GM23338 (cell line): ENCODE measurements around the gene PHRF1. TPM values are rescaled to one million over a fixed set of nuclear protein-coding genes. Genes with fewer than 3 reads are reported as not detected.

Source experiments
- ATAC-seq: fragments of 200-7000 bp; cut with Tn5 transposase; 3 replicates; pipeline ENCODE4 v1.9.1; 2020
- DNase-seq: peaks from one replicate; pipeline ENCODE4 v3.0.0-alpha.2; 2015; ENCODE audit warnings: low spot score
- H2AFZ ChIP-seq: fragments of 200-600 bp; sonication (generic); 2 replicates; pipeline ENCODE4 v1.8.0; 2016; ENCODE audit warnings: antibody characterized with exemption, mild to moderate bottlenecking, moderate library complexity
- H3F3A ChIP-seq: fragments of 200-600 bp; sonication (generic); replicated peaks from 2 replicates; pipeline ENCODE4 v1.8.0; 2017; ENCODE audit warnings: antibody characterized with exemption, mixed run types, low read depth
- H3K27ac ChIP-seq: fragments of 200-600 bp; sonication (generic); 2 replicates; pipeline ENCODE4 v1.6.1; 2016; ENCODE audit warnings: low read depth
- H3K27me3 ChIP-seq: fragments of 200-600 bp; sonication (generic); 2 replicates; pipeline ENCODE4 v1.8.0; 2016; ENCODE audit warnings: mild to moderate bottlenecking, mixed run types, moderate library complexity; ENCODE audit not compliant: insufficient read depth
- H3K36me3 ChIP-seq: fragments of 200-600 bp; sonication (generic); 2 replicates; pipeline ENCODE4 v1.8.0; 2016; ENCODE audit warnings: mild to moderate bottlenecking; ENCODE audit not compliant: insufficient read depth
- H3K4me1 ChIP-seq: fragments of 200-600 bp; sonication (generic); 2 replicates; pipeline ENCODE4 v1.8.0; 2016; ENCODE audit warnings: mild to moderate bottlenecking, moderate library complexity; ENCODE audit not compliant: insufficient read depth
- H3K4me2 ChIP-seq: fragments of 200-600 bp; sonication (generic); 2 replicates; pipeline ENCODE4 v1.7.1; 2017; ENCODE audit warnings: mixed run types
- H3K4me3 ChIP-seq: fragments of 200-600 bp; sonication (generic); 2 replicates; pipeline ENCODE4 v1.6.1; 2016; ENCODE audit warnings: mixed run types
- H3K79me2 ChIP-seq: fragments of 200-600 bp; sonication (generic); replicated peaks from 2 replicates; pipeline ENCODE4 v1.8.0; 2017; ENCODE audit warnings: mild to moderate bottlenecking; ENCODE audit not compliant: insufficient read depth
- H3K9me2 ChIP-seq: fragments of 200-600 bp; sonication (generic); 2 replicates; pipeline ENCODE4 v1.8.0; 2017; ENCODE audit not compliant: insufficient read depth
- H4K20me1 ChIP-seq: fragments of 200-600 bp; sonication (generic); replicated peaks from 2 replicates; pipeline ENCODE4 v1.8.0; 2017; ENCODE audit warnings: mild to moderate bottlenecking; ENCODE audit not compliant: insufficient read depth
- H3K27ac Mint-ChIP-seq: 2 replicates; pipeline ENCODE4 v1.8.0; 2020; ENCODE audit warnings: inconsistent platforms, mild to moderate bottlenecking, moderate library complexity, mixed read lengths
- H3K27me3 Mint-ChIP-seq: 3 replicates; pipeline ENCODE4 v1.8.0; 2022; ENCODE audit warnings: low read depth, mild to moderate bottlenecking, moderate library complexity, mixed read lengths, inconsistent platforms; ENCODE audit not compliant: insufficient read depth, poor library complexity
- H3K36me3 Mint-ChIP-seq: 3 replicates; pipeline ENCODE4 v1.8.0; 2021; ENCODE audit warnings: low read depth, mild to moderate bottlenecking, inconsistent platforms, moderate library complexity, mixed read lengths
- H3K4me1 Mint-ChIP-seq: 3 replicates; pipeline ENCODE4 v1.8.0; 2020; ENCODE audit warnings: mild to moderate bottlenecking, inconsistent platforms, mixed read lengths
- H3K4me3 Mint-ChIP-seq: 3 replicates; pipeline ENCODE4 v1.8.0; 2021; ENCODE audit warnings: moderate library complexity, mild to moderate bottlenecking, inconsistent platforms, mixed read lengths
- H3K9me3 Mint-ChIP-seq: 3 replicates; pipeline ENCODE4 v1.8.0; 2020; ENCODE audit warnings: moderate library complexity, mild to moderate bottlenecking, inconsistent platforms, mixed read lengths
- CREB1 ChIP-seq: fragments of 250-450 bp; sonication (Bioruptor Pico); IDR thresholded peaks from 2 replicates; pipeline ENCODE4 v1.5.0; 2020; ENCODE audit warnings: low read depth, mild to moderate bottlenecking, moderate library complexity
- EZH2 ChIP-seq: fragments of 200-600 bp; sonication (generic); IDR thresholded peaks from one replicate; pipeline ENCODE4 v1.8.0; 2017; ENCODE audit warnings: antibody characterized with exemption, mild to moderate bottlenecking, low read depth; ENCODE audit not compliant: unreplicated experiment
- EZH2phosphoT487 ChIP-seq: fragments of 200-600 bp; sonication (generic); IDR thresholded peaks from one replicate; pipeline ENCODE4 v1.8.1; 2018; ENCODE audit warnings: antibody characterized with exemption; ENCODE audit not compliant: unreplicated experiment
- JUNB ChIP-seq: IDR thresholded peaks from one replicate; pipeline ENCODE4 v1.6.1; 2016; ENCODE audit warnings: antibody characterized with exemption; ENCODE audit not compliant: unreplicated experiment
- NANOG ChIP-seq: IDR thresholded peaks from 2 replicates; pipeline ENCODE4 v1.6.1; 2016; ENCODE audit warnings: antibody characterized with exemption, borderline replicate concordance
- POLR2AphosphoS5 ChIP-seq: IDR thresholded peaks from 2 replicates; pipeline ENCODE4 v1.6.1; 2016; ENCODE audit warnings: antibody characterized with exemption, low read depth
- ZNF331 ChIP-seq: fragments of 250-450 bp; sonication (Bioruptor Pico); IDR thresholded peaks from 2 replicates; pipeline ENCODE4 v1.5.0; 2020; ENCODE audit warnings: low read depth, mild to moderate bottlenecking, moderate library complexity
- ZNF462 ChIP-seq: fragments of 250-450 bp; sonication (Bioruptor Pico); IDR thresholded peaks from 2 replicates; pipeline ENCODE4 v1.5.0; 2020; ENCODE audit warnings: mild to moderate bottlenecking, moderate library complexity
- polyA plus RNA-seq: library from polyadenylated mRNA; unstranded; fragments of >200 nt; fragmentation: Nextera tagmentation; extraction: Ambion mirVana; gene quantifications from 2 replicates; pipeline ENCODE4 v1.2.1, GENCODE V29; 2016
- total RNA-seq: library from RNA; depleted of rRNA; stranded (reverse); fragments of >200 nt; shearing (Covaris generic); gene quantifications from 2 replicates; pipeline ENCODE4 v1.2.3, GENCODE V29; 2014
- TF ChIP-seq, protein P1 (sequence below): IDR thresholded peaks from 2 replicates; pipeline ENCODE4 v1.6.1; 2016; ENCODE audit warnings: antibody characterized with exemption

Gene PHRF1
- total and polyA plus RNA-seq, 2 experiments from 2014 or later, result 11.0 to 45.9 TPM

DNA sequence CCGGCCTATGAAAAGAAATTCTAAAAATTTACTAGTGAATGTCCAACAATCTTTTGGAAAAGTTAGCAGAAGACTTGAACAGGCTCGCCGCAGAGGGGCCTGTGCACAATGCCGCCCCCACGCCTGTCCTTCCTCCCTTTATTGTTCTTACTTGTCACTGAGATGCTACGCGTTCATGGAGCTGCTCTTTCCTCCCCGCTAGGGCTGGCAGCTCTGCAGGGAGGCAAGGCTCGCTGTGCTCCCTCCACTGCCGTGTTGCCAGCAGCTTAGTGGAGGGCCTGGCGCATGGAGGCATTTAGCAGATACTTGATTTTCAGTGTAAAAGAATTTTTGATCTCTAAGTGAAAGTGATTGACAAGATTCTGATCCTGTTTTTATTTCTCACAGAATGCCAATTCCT is 14.7 kb downstream of the PHRF1 start:
- Histone ChIP-seq H3K27ac (peak overlapping the region; percentile 59; the same call in 1 of the 2 replicates), H3F3A (peaks cover 19% of the 10 kb centered on the region), H3K79me2 (peaks cover 19% of the 10 kb centered on the region; the same call in 1 of the 2 replicates), H3K4me1 (no peaks in the 10 kb centered on the region), H3K4me2 (no peak overlapping the region), H3K27me3 (no peaks in the 10 kb centered on the region), H3K4me3 (no peak overlapping the region), H4K20me1 (peaks cover 23% of the 10 kb centered on the region), H2AFZ (no peak overlapping the region), H3K36me3 (peaks cover 22% of the 10 kb centered on the region; the same call in 1 of the 2 replicates), H3K9me2 (no peaks in the 10 kb centered on the region)
- ATAC-seq (no peak), DNase-seq (no peak)
- H3K36me3 Mint-ChIP-seq, result peaks cover 81% of the 10 kb centered on the region
- TF ChIP-seq ZNF462 (CRISPR knock-in tag), result no peak
- no peak for TF ChIP-seq CREB1 (CRISPR knock-in tag)
- TF ChIP-seq JUNB, result no peak
- H3K27me3 Mint-ChIP-seq, result peaks cover 14% of the 10 kb centered on the region
- H3K4me3 Mint-ChIP-seq, result no peak overlapping the region
- no peaks in the 10 kb centered on the region; the same call in 2 of the 3 replicates for H3K9me3 Mint-ChIP-seq
- H3K4me1 Mint-ChIP-seq, result no peaks in the 10 kb centered on the region; the same call in 2 of the 3 replicates
- no peak overlapping the region for H3K27ac Mint-ChIP-seq

DNA sequence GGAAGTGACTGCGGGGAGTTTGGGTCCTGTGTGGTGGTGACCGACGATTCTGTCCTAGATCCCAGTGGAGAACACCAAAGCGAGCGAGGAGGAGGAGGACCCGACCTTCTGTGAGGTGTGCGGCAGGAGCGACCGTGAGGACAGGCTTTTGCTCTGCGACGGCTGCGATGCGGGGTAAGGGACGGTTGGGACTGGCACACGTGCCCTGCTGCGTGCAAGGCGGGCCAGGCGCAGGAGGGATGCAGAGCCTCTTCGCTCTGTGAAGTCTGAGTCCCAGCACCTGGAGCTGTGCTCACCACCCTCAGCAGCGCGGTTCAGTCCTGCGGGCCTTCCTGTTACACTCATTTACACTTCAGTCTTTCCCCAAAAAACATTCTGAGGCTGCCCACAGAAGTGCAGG is 16.2 kb downstream of the PHRF1 start:
- Histone ChIP-seq H3K4me1 (no peaks in the 10 kb centered on the region), H3K36me3 (peaks cover 22% of the 10 kb centered on the region; the same call in 1 of the 2 replicates), H3K79me2 (peaks cover 19% of the 10 kb centered on the region; the same call in 1 of the 2 replicates), H3F3A (peaks cover 19% of the 10 kb centered on the region), H2AFZ (no peak overlapping the region), H4K20me1 (peaks cover 24% of the 10 kb centered on the region), H3K9me2 (no peaks in the 10 kb centered on the region), H3K27me3 (no peaks in the 10 kb centered on the region), H3K27ac (no peak overlapping the region), H3K4me3 (no peak overlapping the region), H3K4me2 (no peak overlapping the region)
- H3K9me3 Mint-ChIP-seq, result no peaks in the 10 kb centered on the region; the same call in none of the 3 replicates
- no peak overlapping the region for H3K27ac Mint-ChIP-seq
- H3K27me3 Mint-ChIP-seq, result peaks cover 18% of the 10 kb centered on the region
- no peak for ATAC-seq
- H3K36me3 Mint-ChIP-seq, result peaks cover 83% of the 10 kb centered on the region
- no peak for DNase-seq
- H3K4me3 Mint-ChIP-seq, result no peak overlapping the region; the same call in 2 of the 3 replicates
- H3K4me1 Mint-ChIP-seq, result no peaks in the 10 kb centered on the region; the same call in 2 of the 3 replicates
- TF ChIP-seq, protein P1, sequence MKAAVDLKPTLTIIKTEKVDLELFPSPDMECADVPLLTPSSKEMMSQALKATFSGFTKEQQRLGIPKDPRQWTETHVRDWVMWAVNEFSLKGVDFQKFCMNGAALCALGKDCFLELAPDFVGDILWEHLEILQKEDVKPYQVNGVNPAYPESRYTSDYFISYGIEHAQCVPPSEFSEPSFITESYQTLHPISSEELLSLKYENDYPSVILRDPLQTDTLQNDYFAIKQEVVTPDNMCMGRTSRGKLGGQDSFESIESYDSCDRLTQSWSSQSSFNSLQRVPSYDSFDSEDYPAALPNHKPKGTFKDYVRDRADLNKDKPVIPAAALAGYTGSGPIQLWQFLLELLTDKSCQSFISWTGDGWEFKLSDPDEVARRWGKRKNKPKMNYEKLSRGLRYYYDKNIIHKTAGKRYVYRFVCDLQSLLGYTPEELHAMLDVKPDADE, result no peak
- TF ChIP-seq EZH2phosphoT487 (no peak), ZNF331 (CRISPR knock-in tag) (no peak), EZH2 (no peak), POLR2AphosphoS5 (no peak), NANOG (no peak)
